ENCODE results near the gene ANKS3.

DNA sequence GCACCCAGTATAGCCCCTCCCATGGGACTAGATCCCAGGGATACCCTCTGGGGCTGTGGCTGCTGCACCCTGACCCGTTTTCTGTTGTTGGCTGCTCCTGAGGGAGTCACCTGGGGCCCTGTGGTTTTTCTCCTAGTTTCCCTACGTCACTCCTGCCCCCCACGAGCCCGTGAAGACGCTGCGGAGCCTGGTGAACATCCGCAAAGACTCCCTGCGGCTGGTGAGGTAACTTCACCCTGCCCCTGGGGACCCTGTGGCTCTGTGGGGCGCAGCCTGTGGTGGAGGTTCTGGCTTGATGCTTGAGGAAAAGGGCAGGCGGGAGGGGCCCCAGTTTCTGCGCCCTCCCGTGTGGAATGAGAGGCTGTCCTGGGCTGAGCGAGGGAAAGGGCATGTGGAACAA lies 82.2 kb downstream of the ANKS3 start:
- TF ChIP-seq, protein P1, sequence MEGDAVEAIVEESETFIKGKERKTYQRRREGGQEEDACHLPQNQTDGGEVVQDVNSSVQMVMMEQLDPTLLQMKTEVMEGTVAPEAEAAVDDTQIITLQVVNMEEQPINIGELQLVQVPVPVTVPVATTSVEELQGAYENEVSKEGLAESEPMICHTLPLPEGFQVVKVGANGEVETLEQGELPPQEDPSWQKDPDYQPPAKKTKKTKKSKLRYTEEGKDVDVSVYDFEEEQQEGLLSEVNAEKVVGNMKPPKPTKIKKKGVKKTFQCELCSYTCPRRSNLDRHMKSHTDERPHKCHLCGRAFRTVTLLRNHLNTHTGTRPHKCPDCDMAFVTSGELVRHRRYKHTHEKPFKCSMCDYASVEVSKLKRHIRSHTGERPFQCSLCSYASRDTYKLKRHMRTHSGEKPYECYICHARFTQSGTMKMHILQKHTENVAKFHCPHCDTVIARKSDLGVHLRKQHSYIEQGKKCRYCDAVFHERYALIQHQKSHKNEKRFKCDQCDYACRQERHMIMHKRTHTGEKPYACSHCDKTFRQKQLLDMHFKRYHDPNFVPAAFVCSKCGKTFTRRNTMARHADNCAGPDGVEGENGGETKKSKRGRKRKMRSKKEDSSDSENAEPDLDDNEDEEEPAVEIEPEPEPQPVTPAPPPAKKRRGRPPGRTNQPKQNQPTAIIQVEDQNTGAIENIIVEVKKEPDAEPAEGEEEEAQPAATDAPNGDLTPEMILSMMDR (IDR thresholded peaks at IDR 0.05) = no peak
- TF ChIP-seq ZFX (IDR thresholded peaks at IDR 0.05; ENCODE audit: borderline replicate concordance) = no peak
